Suprapubic skin (tissue), 4 donors: ENCODE results near the gene TPRX1.

Experiments
- POLR2A ChIP-seq, 2 donors: fragments of 450-650 bp; IDR thresholded peaks; one replicate each; pipeline ENCODE4 v1.6.1; 2017; ENCODE audit warnings: antibody characterized with exemption in 2 of 2, mild to moderate bottlenecking in 2 of 2, moderate library complexity in 2 of 2
- POLR2AphosphoS5 ChIP-seq, 3 donors: sonication (generic); formaldehyde crosslinking; IDR thresholded peaks; one replicate each; pipeline ENCODE4 v1.6.1; 2017; ENCODE audit warnings: antibody characterized with exemption in 3 of 3

GRCh38 chr19:47786566-47786965, 17.8 kb downstream of the TPRX1 start:
- TF ChIP-seq POLR2AphosphoS5 (IDR thresholded peaks at IDR 0.05): no peak
- TF ChIP-seq POLR2A (IDR thresholded peaks at IDR 0.05): no peak
